HEK293 (cell line): ENCODE results near the gene TIMM50.

Experiments
- INSM2 ChIP-seq: fragments of 450-650 bp; formaldehyde crosslinking; IDR thresholded peaks from 2 replicates; pipeline ENCODE4 v1.5.1; 2016; ENCODE audit warnings: missing biosample characterization, missing genetic modification characterization
- KLF9 ChIP-seq: fragments of 450-650 bp; formaldehyde crosslinking; IDR thresholded peaks from 2 replicates; pipeline ENCODE4 v1.5.1; 2016; ENCODE audit warnings: missing biosample characterization, missing genetic modification characterization, low read depth
- ZBTB49 ChIP-seq: fragments of 450-650 bp; formaldehyde crosslinking; IDR thresholded peaks from 2 replicates; pipeline ENCODE4 v1.5.1; 2016; ENCODE audit warnings: missing biosample characterization, missing genetic modification characterization, low read depth
- ZFP37 ChIP-seq: fragments of 450-650 bp; formaldehyde crosslinking; IDR thresholded peaks from 2 replicates; pipeline ENCODE4 v1.5.1; 2016; ENCODE audit warnings: missing biosample characterization, missing genetic modification characterization
- ZIC2 ChIP-seq: fragments of 450-650 bp; formaldehyde crosslinking; IDR thresholded peaks from 2 replicates; pipeline ENCODE4 v1.5.1; 2016; ENCODE audit warnings: missing biosample characterization, missing genetic modification characterization
- ZNF10 ChIP-seq: fragments of 450-650 bp; formaldehyde crosslinking; IDR thresholded peaks from 2 replicates; pipeline ENCODE4 v1.5.1; 2017; ENCODE audit warnings: missing biosample characterization, missing genetic modification characterization
- ZNF148 ChIP-seq: fragments of 450-650 bp; formaldehyde crosslinking; IDR thresholded peaks from 2 replicates; pipeline ENCODE4 v1.5.0; 2017; ENCODE audit warnings: missing biosample characterization, missing genetic modification characterization, borderline replicate concordance
- ZNF266 ChIP-seq: fragments of 450-650 bp; formaldehyde crosslinking; IDR thresholded peaks from 2 replicates; pipeline ENCODE4 v1.5.1; 2016; ENCODE audit warnings: missing biosample characterization, missing genetic modification characterization, low read depth
- ZNF404 ChIP-seq: fragments of 450-650 bp; formaldehyde crosslinking; IDR thresholded peaks from 2 replicates; pipeline ENCODE4 v1.5.1; 2017; ENCODE audit warnings: missing biosample characterization, missing genetic modification characterization
- ZNF473 ChIP-seq: fragments of 450-650 bp; formaldehyde crosslinking; IDR thresholded peaks from 2 replicates; pipeline ENCODE4 v1.5.1; 2017; ENCODE audit warnings: missing biosample characterization, missing genetic modification characterization
- ZNF544 ChIP-seq: fragments of 450-650 bp; formaldehyde crosslinking; IDR thresholded peaks from 2 replicates; pipeline ENCODE4 v1.5.0; 2017; ENCODE audit warnings: missing biosample characterization, missing genetic modification characterization
- TF ChIP-seq, protein P1 (sequence below): fragments of 450-650 bp; formaldehyde crosslinking; IDR thresholded peaks from 2 replicates; pipeline ENCODE4 v1.5.1; 2016; ENCODE audit warnings: missing biosample characterization, missing genetic modification characterization, borderline replicate concordance
- TF ChIP-seq, protein P2 (sequence below): fragments of 450-650 bp; formaldehyde crosslinking; IDR thresholded peaks from 2 replicates; pipeline ENCODE4 v1.5.1; 2016; ENCODE audit warnings: missing biosample characterization, missing genetic modification characterization
- TF ChIP-seq, protein P3 (sequence below): fragments of 450-650 bp; formaldehyde crosslinking; IDR thresholded peaks from 2 replicates; pipeline ENCODE4 v1.5.1; 2016; ENCODE audit warnings: missing biosample characterization, missing genetic modification characterization
- TF ChIP-seq, protein P4 (sequence below): fragments of 450-650 bp; formaldehyde crosslinking; conservative IDR thresholded peaks from 2 replicates; pipeline ENCODE4 v1.5.1; 2016; ENCODE audit warnings: low read depth, missing biosample characterization, missing genetic modification characterization

Gene TIMM50

GRCh38 chr19:39514840-39515550, 34.4 kb downstream of the TIMM50 start, which contains the start of gene SELENOV (continued):
- TF ChIP-seq, protein P1, sequence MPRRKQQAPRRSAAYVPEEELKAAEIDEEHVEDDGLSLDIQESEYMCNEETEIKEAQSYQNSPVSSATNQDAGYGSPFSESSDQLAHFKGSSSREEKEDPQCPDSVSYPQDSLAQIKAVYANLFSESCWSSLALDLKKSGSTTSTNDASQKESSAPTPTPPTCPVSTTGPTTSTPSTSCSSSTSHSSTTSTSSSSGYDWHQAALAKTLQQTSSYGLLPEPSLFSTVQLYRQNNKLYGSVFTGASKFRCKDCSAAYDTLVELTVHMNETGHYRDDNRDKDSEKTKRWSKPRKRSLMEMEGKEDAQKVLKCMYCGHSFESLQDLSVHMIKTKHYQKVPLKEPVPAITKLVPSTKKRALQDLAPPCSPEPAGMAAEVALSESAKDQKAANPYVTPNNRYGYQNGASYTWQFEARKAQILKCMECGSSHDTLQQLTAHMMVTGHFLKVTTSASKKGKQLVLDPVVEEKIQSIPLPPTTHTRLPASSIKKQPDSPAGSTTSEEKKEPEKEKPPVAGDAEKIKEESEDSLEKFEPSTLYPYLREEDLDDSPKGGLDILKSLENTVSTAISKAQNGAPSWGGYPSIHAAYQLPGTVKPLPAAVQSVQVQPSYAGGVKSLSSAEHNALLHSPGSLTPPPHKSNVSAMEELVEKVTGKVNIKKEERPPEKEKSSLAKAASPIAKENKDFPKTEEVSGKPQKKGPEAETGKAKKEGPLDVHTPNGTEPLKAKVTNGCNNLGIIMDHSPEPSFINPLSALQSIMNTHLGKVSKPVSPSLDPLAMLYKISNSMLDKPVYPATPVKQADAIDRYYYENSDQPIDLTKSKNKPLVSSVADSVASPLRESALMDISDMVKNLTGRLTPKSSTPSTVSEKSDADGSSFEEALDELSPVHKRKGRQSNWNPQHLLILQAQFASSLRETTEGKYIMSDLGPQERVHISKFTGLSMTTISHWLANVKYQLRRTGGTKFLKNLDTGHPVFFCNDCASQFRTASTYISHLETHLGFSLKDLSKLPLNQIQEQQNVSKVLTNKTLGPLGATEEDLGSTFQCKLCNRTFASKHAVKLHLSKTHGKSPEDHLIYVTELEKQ (tag by site-specific recombination) = no peak
- TF ChIP-seq KLF9 (tag by site-specific recombination) (no peak), ZNF404 (no peak), ZBTB49 (no peak), ZIC2 (no peak), ZNF148 (tag by site-specific recombination) (no peak), ZNF473 (tag by site-specific recombination) (no peak), INSM2 (tag by site-specific recombination) (no peak), ZFP37 (tag by site-specific recombination) (no peak), ZNF544 (tag by site-specific recombination) (no peak), ZNF10 (tag by site-specific recombination) (no peak), ZNF266 (no peak)
- TF ChIP-seq, protein P2, sequence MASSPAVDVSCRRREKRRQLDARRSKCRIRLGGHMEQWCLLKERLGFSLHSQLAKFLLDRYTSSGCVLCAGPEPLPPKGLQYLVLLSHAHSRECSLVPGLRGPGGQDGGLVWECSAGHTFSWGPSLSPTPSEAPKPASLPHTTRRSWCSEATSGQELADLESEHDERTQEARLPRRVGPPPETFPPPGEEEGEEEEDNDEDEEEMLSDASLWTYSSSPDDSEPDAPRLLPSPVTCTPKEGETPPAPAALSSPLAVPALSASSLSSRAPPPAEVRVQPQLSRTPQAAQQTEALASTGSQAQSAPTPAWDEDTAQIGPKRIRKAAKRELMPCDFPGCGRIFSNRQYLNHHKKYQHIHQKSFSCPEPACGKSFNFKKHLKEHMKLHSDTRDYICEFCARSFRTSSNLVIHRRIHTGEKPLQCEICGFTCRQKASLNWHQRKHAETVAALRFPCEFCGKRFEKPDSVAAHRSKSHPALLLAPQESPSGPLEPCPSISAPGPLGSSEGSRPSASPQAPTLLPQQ (tag by site-specific recombination) = peak; percentile 43; the same call in 1 of the 2 replicates
- TF ChIP-seq, protein P3, sequence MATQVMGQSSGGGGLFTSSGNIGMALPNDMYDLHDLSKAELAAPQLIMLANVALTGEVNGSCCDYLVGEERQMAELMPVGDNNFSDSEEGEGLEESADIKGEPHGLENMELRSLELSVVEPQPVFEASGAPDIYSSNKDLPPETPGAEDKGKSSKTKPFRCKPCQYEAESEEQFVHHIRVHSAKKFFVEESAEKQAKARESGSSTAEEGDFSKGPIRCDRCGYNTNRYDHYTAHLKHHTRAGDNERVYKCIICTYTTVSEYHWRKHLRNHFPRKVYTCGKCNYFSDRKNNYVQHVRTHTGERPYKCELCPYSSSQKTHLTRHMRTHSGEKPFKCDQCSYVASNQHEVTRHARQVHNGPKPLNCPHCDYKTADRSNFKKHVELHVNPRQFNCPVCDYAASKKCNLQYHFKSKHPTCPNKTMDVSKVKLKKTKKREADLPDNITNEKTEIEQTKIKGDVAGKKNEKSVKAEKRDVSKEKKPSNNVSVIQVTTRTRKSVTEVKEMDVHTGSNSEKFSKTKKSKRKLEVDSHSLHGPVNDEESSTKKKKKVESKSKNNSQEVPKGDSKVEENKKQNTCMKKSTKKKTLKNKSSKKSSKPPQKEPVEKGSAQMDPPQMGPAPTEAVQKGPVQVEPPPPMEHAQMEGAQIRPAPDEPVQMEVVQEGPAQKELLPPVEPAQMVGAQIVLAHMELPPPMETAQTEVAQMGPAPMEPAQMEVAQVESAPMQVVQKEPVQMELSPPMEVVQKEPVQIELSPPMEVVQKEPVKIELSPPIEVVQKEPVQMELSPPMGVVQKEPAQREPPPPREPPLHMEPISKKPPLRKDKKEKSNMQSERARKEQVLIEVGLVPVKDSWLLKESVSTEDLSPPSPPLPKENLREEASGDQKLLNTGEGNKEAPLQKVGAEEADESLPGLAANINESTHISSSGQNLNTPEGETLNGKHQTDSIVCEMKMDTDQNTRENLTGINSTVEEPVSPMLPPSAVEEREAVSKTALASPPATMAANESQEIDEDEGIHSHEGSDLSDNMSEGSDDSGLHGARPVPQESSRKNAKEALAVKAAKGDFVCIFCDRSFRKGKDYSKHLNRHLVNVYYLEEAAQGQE (tag by site-specific recombination) = no peak
- TF ChIP-seq, protein P4, sequence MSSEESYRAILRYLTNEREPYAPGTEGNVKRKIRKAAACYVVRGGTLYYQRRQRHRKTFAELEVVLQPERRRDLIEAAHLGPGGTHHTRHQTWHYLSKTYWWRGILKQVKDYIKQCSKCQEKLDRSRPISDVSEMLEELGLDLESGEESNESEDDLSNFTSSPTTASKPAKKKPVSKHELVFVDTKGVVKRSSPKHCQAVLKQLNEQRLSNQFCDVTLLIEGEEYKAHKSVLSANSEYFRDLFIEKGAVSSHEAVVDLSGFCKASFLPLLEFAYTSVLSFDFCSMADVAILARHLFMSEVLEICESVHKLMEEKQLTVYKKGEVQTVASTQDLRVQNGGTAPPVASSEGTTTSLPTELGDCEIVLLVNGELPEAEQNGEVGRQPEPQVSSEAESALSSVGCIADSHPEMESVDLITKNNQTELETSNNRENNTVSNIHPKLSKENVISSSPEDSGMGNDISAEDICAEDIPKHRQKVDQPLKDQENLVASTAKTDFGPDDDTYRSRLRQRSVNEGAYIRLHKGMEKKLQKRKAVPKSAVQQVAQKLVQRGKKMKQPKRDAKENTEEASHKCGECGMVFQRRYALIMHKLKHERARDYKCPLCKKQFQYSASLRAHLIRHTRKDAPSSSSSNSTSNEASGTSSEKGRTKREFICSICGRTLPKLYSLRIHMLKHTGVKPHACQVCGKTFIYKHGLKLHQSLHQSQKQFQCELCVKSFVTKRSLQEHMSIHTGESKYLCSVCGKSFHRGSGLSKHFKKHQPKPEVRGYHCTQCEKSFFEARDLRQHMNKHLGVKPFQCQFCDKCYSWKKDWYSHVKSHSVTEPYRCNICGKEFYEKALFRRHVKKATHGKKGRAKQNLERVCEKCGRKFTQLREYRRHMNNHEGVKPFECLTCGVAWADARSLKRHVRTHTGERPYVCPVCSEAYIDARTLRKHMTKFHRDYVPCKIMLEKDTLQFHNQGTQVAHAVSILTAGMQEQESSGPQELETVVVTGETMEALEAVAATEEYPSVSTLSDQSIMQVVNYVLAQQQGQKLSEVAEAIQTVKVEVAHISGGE (tag by site-specific recombination) = peak; percentile 41; the same call in 1 of the 2 replicates
